HL-60 (cell line): Measurements from ENCODE around the gene MIPOL1.

ENCODE experiments used
- CTCF ChIP-seq: IDR thresholded peaks from one replicate; pipeline ENCODE4 v1.5.1; 2011; ENCODE audit warnings: low read length, control low read depth, inconsistent platforms; ENCODE audit not compliant: insufficient read depth
- POLR2AphosphoS5 ChIP-seq: IDR thresholded peaks from 2 replicates; pipeline ENCODE4 v1.6.1; 2012; ENCODE audit warnings: low read depth
- REST ChIP-seq: IDR thresholded peaks from 2 replicates; pipeline ENCODE4 v1.6.1; 2012; ENCODE audit warnings: low read depth; ENCODE audit not compliant: insufficient replicate concordance

- TF ChIP-seq REST (no peak), CTCF (no peak), POLR2AphosphoS5 (no peak)
These were observed 276.5 kb downstream of the MIPOL1 start for GRCh38 chr14:37474191-37474590.
